ENCODE results near the gene EBF3.

The EBF3 gene

GRCh38 chr10:129933456-129934092 is 30.5 kb downstream of the EBF3 start:
- H3K36me3 ChIP-seq (replicated peaks; ENCODE audit: low read depth, low read length) = no peaks in the 10 kb centered on the region
- H3K4me3 ChIP-seq (ENCODE audit: low read length) = no peak overlapping the region
- H3K79me2 ChIP-seq (ENCODE audit: low read length) = no peaks in the 10 kb centered on the region
- no peak overlapping the region for H2AFZ ChIP-seq (ENCODE audit: low read depth, low read length)
- no peak overlapping the region for H3K4me2 ChIP-seq (ENCODE audit: low read length)
- H3K27ac ChIP-seq (ENCODE audit: low read length) = no peak overlapping the region
- H3K9me3 ChIP-seq (ENCODE audit: insufficient read depth, low read length) = no peaks in the 10 kb centered on the region
- TF ChIP-seq CTCF (IDR thresholded peaks at IDR 0.05; ENCODE audit: low read depth, low read length) (no peak), EZH2phosphoT487 (IDR thresholded peaks at IDR 0.05; ENCODE audit: low read depth) (no peak)
- H3K9ac ChIP-seq (ENCODE audit: low read length) = no peak overlapping the region
- no peaks in the 10 kb centered on the region for H3K27me3 ChIP-seq (ENCODE audit: low read depth, low read length)
- no peaks in the 10 kb centered on the region for H4K20me1 ChIP-seq (ENCODE audit: insufficient read depth, low read length)
- H3K4me1 ChIP-seq (ENCODE audit: low read length) = no peaks in the 10 kb centered on the region

- no peak overlapping the region for H3K4me3 ChIP-seq (ENCODE audit: low read length)
- no peaks in the 10 kb centered on the region for H3K4me1 ChIP-seq (ENCODE audit: low read length)
- no peak overlapping the region for H2AFZ ChIP-seq (ENCODE audit: low read depth, low read length)
- no peaks in the 10 kb centered on the region for H3K27me3 ChIP-seq (ENCODE audit: low read depth, low read length)
- TF ChIP-seq EZH2phosphoT487 (IDR thresholded peaks at IDR 0.05; ENCODE audit: low read depth) = no peak
- no peak for TF ChIP-seq CTCF (IDR thresholded peaks at IDR 0.05; ENCODE audit: low read depth, low read length)
- no peaks in the 10 kb centered on the region for H3K36me3 ChIP-seq (replicated peaks; ENCODE audit: low read depth, low read length)
- no peaks in the 10 kb centered on the region for H3K79me2 ChIP-seq (ENCODE audit: low read length)
- no peak overlapping the region for H3K4me2 ChIP-seq (ENCODE audit: low read length)
- no peaks in the 10 kb centered on the region for H3K9me3 ChIP-seq (ENCODE audit: insufficient read depth, low read length)
- no peaks in the 10 kb centered on the region for H4K20me1 ChIP-seq (ENCODE audit: insufficient read depth, low read length)
- H3K27ac ChIP-seq (ENCODE audit: low read length) = no peak overlapping the region
- H3K9ac ChIP-seq (ENCODE audit: low read length) = no peak overlapping the region
These were observed 31.2 kb downstream of the EBF3 start for GRCh38 chr10:129932751-129933433.

GRCh38 chr10:129932182-129932581 is 31.9 kb downstream of the EBF3 start:
- H2AFZ ChIP-seq (ENCODE audit: low read depth, low read length) = no peak overlapping the region
- no peaks in the 10 kb centered on the region for H3K4me1 ChIP-seq (ENCODE audit: low read length)
- no peaks in the 10 kb centered on the region for H3K9me3 ChIP-seq (ENCODE audit: insufficient read depth, low read length)
- H3K36me3 ChIP-seq (replicated peaks; ENCODE audit: low read depth, low read length) = no peaks in the 10 kb centered on the region
- H3K9ac ChIP-seq (ENCODE audit: low read length) = no peak overlapping the region
- H3K27ac ChIP-seq (ENCODE audit: low read length) = no peak overlapping the region
- TF ChIP-seq CTCF (IDR thresholded peaks at IDR 0.05; ENCODE audit: low read depth, low read length) = no peak
- TF ChIP-seq EZH2phosphoT487 (IDR thresholded peaks at IDR 0.05; ENCODE audit: low read depth) = no peak
- H3K27me3 ChIP-seq (ENCODE audit: low read depth, low read length) = no peaks in the 10 kb centered on the region
- no peaks in the 10 kb centered on the region for H3K79me2 ChIP-seq (ENCODE audit: low read length)
- no peak overlapping the region for H3K4me3 ChIP-seq (ENCODE audit: low read length)
- H4K20me1 ChIP-seq (ENCODE audit: insufficient read depth, low read length) = no peaks in the 10 kb centered on the region
- no peak overlapping the region for H3K4me2 ChIP-seq (ENCODE audit: low read length)

- no peak overlapping the region for H3K4me3 ChIP-seq (ENCODE audit: low read length)
- H3K27ac ChIP-seq (ENCODE audit: low read length) = no peak overlapping the region
- no peak overlapping the region for H2AFZ ChIP-seq (ENCODE audit: low read depth, low read length)
- no peaks in the 10 kb centered on the region for H3K4me1 ChIP-seq (ENCODE audit: low read length)
- no peaks in the 10 kb centered on the region for H3K9me3 ChIP-seq (ENCODE audit: insufficient read depth, low read length)
- TF ChIP-seq CTCF (IDR thresholded peaks at IDR 0.05; ENCODE audit: low read depth, low read length) (no peak), EZH2phosphoT487 (IDR thresholded peaks at IDR 0.05; ENCODE audit: low read depth) (no peak)
- H3K9ac ChIP-seq (ENCODE audit: low read length) = no peak overlapping the region
- no peaks in the 10 kb centered on the region for H3K27me3 ChIP-seq (ENCODE audit: low read depth, low read length)
- H3K36me3 ChIP-seq (replicated peaks; ENCODE audit: low read depth, low read length) = no peaks in the 10 kb centered on the region
- H4K20me1 ChIP-seq (ENCODE audit: insufficient read depth, low read length) = no peaks in the 10 kb centered on the region
- no peak overlapping the region for H3K4me2 ChIP-seq (ENCODE audit: low read length)
- H3K79me2 ChIP-seq (ENCODE audit: low read length) = no peaks in the 10 kb centered on the region
These were observed 34.5 kb downstream of the EBF3 start for GRCh38 chr10:129929343-129930292.
